Upper lobe of left lung (tissue), 4 donors: ENCODE results near the gene HECTD4.

Source experiments
- CTCF ChIP-seq, 6 experiments: fragments of 450-650 bp in 4 of 6; fragments of 200-600 bp in 2 of 6; sonication (generic) in 2 of 6; IDR thresholded peaks; one replicate each; pipeline ENCODE4 v1.5.1; 2016 to 2019; ENCODE audit warnings: antibody characterized with exemption in 6 of 6
- POLR2A ChIP-seq, 4 donors: fragments of 450-650 bp; IDR thresholded peaks; one replicate each; pipeline ENCODE4 v1.5.1; 2016 to 2017; ENCODE audit warnings: antibody characterized with exemption in 4 of 4, mild to moderate bottlenecking in 2 of 4
- POLR2AphosphoS5 ChIP-seq, 2 donors: sonication (generic); formaldehyde crosslinking; IDR thresholded peaks; one replicate each; pipeline ENCODE4 v1.5.1; 2017; ENCODE audit warnings: antibody characterized with exemption in 2 of 2

GRCh38 chr12:112188130-112188830 lies 194.0 kb downstream of the HECTD4 start:
- TF ChIP-seq CTCF (IDR thresholded peaks at IDR 0.05) (no peak), POLR2AphosphoS5 (IDR thresholded peaks at IDR 0.05) (no peak), POLR2A (IDR thresholded peaks at IDR 0.05) (no peak)
